Small intestine (tissue), 7 donors: ENCODE measurements around the gene ZFYVE28. TPM values are rescaled to one million over a fixed set of nuclear protein-coding genes. Genes with fewer than 3 reads are reported as not detected.
"Not testable (repeated sequence)": the region's sequence is repeated elsewhere in the genome, so short reads cannot be mapped to it uniquely, and the experiment has no call there.

Experiments
- DNase-seq, 2 donors: peaks; one replicate each; pipeline versions ENCODE4 v3.0.0 to v3.0.0-alpha.2; 2013
- FAIRE-seq: peaks from 2 replicates; lab custom pipeline; 2012; peaks lifted over from hg19 to GRCh38; lab: Jason Lieb, UNC
- H3K27ac ChIP-seq, 3 donors: one replicate each; pipeline ENCODE4 v1.5.1; 2013; ENCODE audit warnings: low read length in 2 of 3, mild to moderate bottlenecking in 2 of 3, control low read depth in 1 of 3, inconsistent platforms in 1 of 3, low read depth in 1 of 3, moderate library complexity in 1 of 3
- H3K27me3 ChIP-seq, 3 donors: one replicate each; pipeline ENCODE4 v1.6.1; 2013; ENCODE audit warnings: low read length in 3 of 3, inconsistent platforms in 1 of 3; ENCODE audit not compliant: control insufficient read depth in 3 of 3, insufficient read depth in 3 of 3
- H3K36me3 ChIP-seq, 3 donors: one replicate each; pipeline ENCODE4 v1.6.1; 2013; ENCODE audit warnings: low read length in 3 of 3, inconsistent platforms in 1 of 3, low read depth in 1 of 3, mild to moderate bottlenecking in 1 of 3, moderate library complexity in 1 of 3; ENCODE audit not compliant: control insufficient read depth in 3 of 3, insufficient read depth in 2 of 3
- H3K4me1 ChIP-seq, 3 donors: one replicate each; pipeline ENCODE4 v1.6.1; 2013; ENCODE audit warnings: low read length in 2 of 3, inconsistent platforms in 1 of 3, low read depth in 1 of 3, mild to moderate bottlenecking in 1 of 3, moderate library complexity in 1 of 3; ENCODE audit not compliant: control insufficient read depth in 3 of 3, insufficient read depth in 2 of 3
- H3K4me3 ChIP-seq, 3 donors: one replicate each; pipeline ENCODE4 v1.5.1; 2013; ENCODE audit warnings: low read length in 3 of 3, control low read depth in 1 of 3, inconsistent platforms in 1 of 3, low read depth in 1 of 3, mild to moderate bottlenecking in 1 of 3, moderate library complexity in 1 of 3
- H3K9me3 ChIP-seq, 2 donors: one replicate each; pipeline ENCODE4 v1.6.1; 2013; ENCODE audit warnings: low read depth in 1 of 2, low read length in 1 of 2; ENCODE audit not compliant: control insufficient read depth in 2 of 2, insufficient read depth in 1 of 2
- WGBS, 3 donors: extraction: QIAGEN DNeasy Blood & Tissue Kit; methylation state at CpG; one replicate each; pipeline ENCODE4 v1.1.7; 2013; 5-methylcytosine and 5-hydroxymethylcytosine counted together
- polyA plus RNA-seq, 4 donors: library from polyadenylated mRNA; stranded (reverse) in 3 of 4; unstranded in 1 of 4; fragments of 200-250 nt in 3 of 4; fragments of 120-200 nt in 1 of 4; gene quantifications; one replicate each; pipeline versions ENCODE4 v1.2.1 to v1.2.3, GENCODE V29; 2013
- donor health status: healthy with polysubstance abuse.
- donor health status: control.
- donor health status: control.
- donor health status: Bipolar disorder and iron deficiency.
- donor health status: healthy.

Gene ZFYVE28
- polyA plus RNA-seq, 4 donors: 8.6 to 29.5 (median 12.8) TPM

DNA sequence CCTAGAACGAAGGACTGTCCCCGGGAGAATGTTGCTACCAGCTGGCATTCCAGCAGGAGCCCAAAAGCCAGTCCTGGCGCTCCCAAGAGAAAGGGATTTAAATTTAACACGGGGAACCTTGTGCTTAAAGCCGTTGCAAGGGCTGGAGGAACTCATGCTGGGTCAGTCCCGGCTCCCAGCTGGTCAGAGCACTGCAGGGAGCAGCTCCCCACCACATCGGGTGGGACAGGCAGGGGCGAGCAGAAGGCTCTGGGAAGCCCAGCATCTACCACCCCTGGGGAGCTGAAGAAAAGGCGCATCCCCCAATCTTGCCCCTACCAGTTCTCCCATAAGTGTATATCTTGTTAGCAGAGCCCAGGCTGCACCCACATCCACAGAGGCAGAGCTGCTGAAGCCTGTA lies 16.0 kb upstream of the ZFYVE28 start:
- DNase-seq (no peak), FAIRE-seq (no peak)
- Histone ChIP-seq H3K27me3 (no peaks in the 10 kb centered on the region), H3K4me3 (no peak overlapping the region), H3K4me1 (no peaks in the 10 kb centered on the region), H3K36me3 (no peaks in the 10 kb centered on the region), H3K27ac (no peak overlapping the region), H3K9me3 (no peaks in the 10 kb centered on the region)
- WGBS, 3 donors: 66 to 70% (median 67%) methylated on average over 9 of the region's 9 CpGs

DNA sequence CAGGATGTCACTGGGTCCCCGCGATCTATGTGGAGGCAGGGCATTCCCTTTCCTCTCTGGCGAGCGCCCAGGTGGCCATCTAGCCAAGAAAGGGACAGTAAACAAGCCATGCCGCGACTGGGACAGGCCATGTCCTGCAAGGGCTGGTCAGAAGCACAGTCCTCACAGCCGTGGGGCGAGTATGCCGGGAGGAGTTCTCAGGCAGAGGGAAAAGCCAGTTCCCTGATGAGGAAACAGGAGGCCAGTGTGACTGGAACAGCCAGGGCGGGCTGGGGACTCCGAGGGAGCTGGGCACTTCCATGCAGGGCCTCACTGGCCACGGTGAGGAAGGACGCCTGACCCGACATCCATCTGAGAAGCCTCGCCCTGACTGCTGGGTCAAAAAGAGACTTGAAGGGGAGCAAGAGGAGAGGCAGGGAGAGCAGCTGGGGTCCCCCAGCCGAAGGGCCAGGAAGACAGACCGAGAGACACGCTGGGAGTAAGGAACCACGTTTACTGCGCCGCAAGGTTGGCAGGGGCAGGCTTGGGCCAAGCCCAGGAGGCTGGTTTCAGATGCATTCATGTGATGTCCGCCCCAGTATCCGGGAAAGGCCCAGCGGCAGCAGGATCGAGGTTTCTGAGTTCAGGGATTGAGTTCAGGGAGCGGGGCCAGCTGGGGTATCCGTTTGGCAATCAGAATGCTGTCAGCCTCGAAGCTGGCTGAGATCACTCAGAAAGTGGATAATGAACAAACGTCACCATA lies 15.3 kb upstream of the ZFYVE28 start:
- no peak for FAIRE-seq
- Histone ChIP-seq H3K4me3 (no peak overlapping the region), H3K27me3 (peaks cover 0 to 2% (median 0%) of the 10 kb centered on the region in 3 donors), H3K4me1 (no peaks in the 10 kb centered on the region), H3K9me3 (no peaks in the 10 kb centered on the region), H3K27ac (no peak overlapping the region), H3K36me3 (no peaks in the 10 kb centered on the region)
- 78 to 87% (median 86%) methylated on average over 25 to 29 of the region's 29 CpGs for WGBS, 3 donors
- DNase-seq: no peak

DNA sequence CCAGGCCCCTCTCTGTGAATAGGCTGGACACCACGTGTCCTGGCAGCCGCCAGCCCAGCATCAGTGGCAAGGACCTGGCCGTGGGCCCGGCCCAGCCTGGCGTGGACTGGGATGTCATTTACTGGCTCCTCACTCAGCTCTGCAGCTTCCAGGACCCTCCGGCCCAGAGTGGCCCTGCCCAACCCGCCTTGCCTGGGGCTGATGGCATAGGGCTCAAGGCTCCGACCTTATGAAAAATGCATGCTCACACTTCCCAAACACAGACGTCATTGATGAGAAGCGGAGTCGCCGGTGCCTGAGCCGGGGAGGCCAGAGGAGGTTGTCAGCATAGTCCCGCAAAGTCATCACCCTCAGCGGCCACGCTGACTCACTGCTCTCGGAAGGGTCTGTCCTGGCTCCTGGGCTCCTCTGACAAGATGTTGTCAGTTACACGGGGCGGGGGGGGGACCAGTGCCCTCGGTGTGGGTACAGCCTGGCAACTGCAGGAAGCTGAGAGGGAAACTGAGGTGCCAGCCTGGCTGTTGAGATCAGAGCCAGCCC lies 14.6 kb upstream of the ZFYVE28 start:
- DNase-seq (no peak), FAIRE-seq (no peak)
- no peaks in the 10 kb centered on the region for H3K9me3 ChIP-seq
- H3K27ac ChIP-seq: no peak overlapping the region
- 80 to 89% (median 86%) methylated on average over 19 to 20 of the region's 20 CpGs for WGBS, 3 donors
- no peak overlapping the region for H3K4me3 ChIP-seq
- H3K27me3 ChIP-seq: peaks cover 0 to 4% (median 0%) of the 10 kb centered on the region in 3 donors
- H3K36me3 ChIP-seq: no peaks in the 10 kb centered on the region
- H3K4me1 ChIP-seq: no peaks in the 10 kb centered on the region

GRCh38 chr4:2432004-2432403 lies 13.6 kb upstream of the ZFYVE28 start:
- FAIRE-seq (no peak), DNase-seq (no peak)
- Histone ChIP-seq H3K4me3 (no peak overlapping the region), H3K27me3 (peaks cover 0 to 4% (median 0%) of the 10 kb centered on the region in 3 donors), H3K36me3 (no peaks in the 10 kb centered on the region), H3K9me3 (no peaks in the 10 kb centered on the region), H3K4me1 (no peaks in the 10 kb centered on the region), H3K27ac (no peak overlapping the region)

DNA sequence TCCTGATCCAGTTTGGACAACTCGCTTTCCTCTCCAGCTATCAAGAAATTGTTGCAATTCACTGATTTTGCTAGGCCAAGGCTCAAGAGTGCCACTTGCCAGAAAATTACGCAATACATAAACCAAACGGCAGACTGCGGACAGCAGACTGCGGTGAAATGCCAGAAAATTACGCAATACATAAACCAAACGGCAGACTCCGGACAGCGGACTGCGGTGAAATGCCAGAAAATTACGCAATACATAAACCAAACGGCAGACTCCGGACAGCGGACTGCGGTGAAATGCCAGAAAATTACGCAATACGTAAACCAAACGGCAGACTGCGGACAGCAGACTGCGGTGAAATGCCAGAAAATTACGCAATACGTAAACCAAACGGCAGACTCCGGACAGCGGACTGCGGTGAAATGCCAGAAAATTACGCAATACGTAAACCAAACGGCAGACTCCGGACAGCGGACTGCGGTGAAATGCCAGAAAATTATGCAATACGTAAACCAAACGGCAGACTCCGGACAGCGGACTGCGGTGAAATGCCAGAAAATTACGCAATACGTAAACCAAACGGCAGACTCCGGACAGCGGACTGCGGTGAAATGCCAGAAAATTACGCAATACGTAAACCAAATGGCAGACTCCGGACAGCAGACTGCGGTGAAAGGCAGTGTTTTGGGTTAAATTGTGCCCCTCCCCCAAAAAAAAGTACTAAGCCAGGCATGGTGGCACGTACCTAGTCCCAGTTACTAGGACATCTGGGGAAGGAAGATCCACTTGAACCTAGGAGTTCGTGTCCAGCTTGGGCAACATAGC lies 11.7 kb upstream of the ZFYVE28 start:
- 34 to 73% (median 37%) methylated on average over 25 to 29 of the region's 49 CpGs for WGBS, 3 donors
- not testable (repeated sequence) for FAIRE-seq

GRCh38 chr4:2428496-2429213 lies 10.2 kb upstream of the ZFYVE28 start:
- peaks cover 0 to 4% (median 0%) of the 10 kb centered on the region in 3 donors for H3K27me3 ChIP-seq
- H3K27ac ChIP-seq: no peak overlapping the region
- WGBS, 3 donors: 79 to 85% (median 83%) methylated on average over 23 to 25 of the region's 25 CpGs
- no peak overlapping the region for H3K4me3 ChIP-seq
- no peaks in the 10 kb centered on the region for H3K4me1 ChIP-seq
- FAIRE-seq (no peak), DNase-seq (no peak)
- no peaks in the 10 kb centered on the region for H3K9me3 ChIP-seq
- H3K36me3 ChIP-seq: no peaks in the 10 kb centered on the region

More for the DNA sequence above, 11.7 kb upstream of the ZFYVE28 start:
- not testable (repeated sequence) for DNase-seq, H3K9me3 ChIP-seq, H3K4me1 ChIP-seq, H3K4me3 ChIP-seq, H3K27me3 ChIP-seq, H3K36me3 ChIP-seq
- H3K27ac ChIP-seq: peak overlapping the region in 1 of 3 donors; percentile 22

- Histone ChIP-seq H3K27me3 (peaks cover 0 to 4% (median 0%) of the 10 kb centered on the region in 3 donors), H3K4me3 (no peak overlapping the region), H3K9me3 (no peaks in the 10 kb centered on the region), H3K4me1 (no peaks in the 10 kb centered on the region), H3K36me3 (no peaks in the 10 kb centered on the region), H3K27ac (no peak overlapping the region)
- no peak for FAIRE-seq
- 88 to 90% (median 89%) methylated on average over 21 to 23 of the region's 23 CpGs for WGBS, 3 donors
- no peak for DNase-seq
These were observed 9.2 kb upstream of the ZFYVE28 start for GRCh38 chr4:2427383-2428334.
